ENCODE results near the gene HSD17B3.

DNA sequence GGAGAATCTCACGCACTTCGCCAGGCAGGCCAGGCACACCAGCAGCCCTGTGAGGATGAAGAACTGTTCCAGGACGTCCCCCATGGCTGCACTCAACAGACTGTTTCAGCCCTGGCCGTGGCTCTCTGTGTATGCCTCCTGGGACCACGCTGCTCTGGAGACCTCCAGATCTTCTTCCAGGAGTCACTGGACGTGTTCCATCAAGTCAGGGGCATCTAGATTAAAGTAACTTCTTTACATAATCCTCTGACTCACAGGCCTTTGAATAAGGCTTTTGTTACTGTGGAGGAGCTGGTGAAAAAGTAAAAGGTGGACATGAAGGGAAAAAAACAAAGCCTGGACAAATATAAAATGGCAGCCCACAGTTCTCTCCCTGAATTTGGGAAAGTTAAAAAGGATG is at the start of gene HSD17B3:
- TF ChIP-seq, protein P1, sequence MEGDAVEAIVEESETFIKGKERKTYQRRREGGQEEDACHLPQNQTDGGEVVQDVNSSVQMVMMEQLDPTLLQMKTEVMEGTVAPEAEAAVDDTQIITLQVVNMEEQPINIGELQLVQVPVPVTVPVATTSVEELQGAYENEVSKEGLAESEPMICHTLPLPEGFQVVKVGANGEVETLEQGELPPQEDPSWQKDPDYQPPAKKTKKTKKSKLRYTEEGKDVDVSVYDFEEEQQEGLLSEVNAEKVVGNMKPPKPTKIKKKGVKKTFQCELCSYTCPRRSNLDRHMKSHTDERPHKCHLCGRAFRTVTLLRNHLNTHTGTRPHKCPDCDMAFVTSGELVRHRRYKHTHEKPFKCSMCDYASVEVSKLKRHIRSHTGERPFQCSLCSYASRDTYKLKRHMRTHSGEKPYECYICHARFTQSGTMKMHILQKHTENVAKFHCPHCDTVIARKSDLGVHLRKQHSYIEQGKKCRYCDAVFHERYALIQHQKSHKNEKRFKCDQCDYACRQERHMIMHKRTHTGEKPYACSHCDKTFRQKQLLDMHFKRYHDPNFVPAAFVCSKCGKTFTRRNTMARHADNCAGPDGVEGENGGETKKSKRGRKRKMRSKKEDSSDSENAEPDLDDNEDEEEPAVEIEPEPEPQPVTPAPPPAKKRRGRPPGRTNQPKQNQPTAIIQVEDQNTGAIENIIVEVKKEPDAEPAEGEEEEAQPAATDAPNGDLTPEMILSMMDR (IDR thresholded peaks at IDR 0.05), result no peak
- no peak for TF ChIP-seq POLR2AphosphoS5 (IDR thresholded peaks at IDR 0.05)
